CD4-positive, alpha-beta T cell (primary cell): ENCODE data around the gene WDR64. TPM values are rescaled to one million over a fixed set of nuclear protein-coding genes. Genes with fewer than 3 reads are reported as not detected.

Experiments used
- ATAC-seq: fragments of 200-7000 bp; cut with Tn5 transposase; one replicate; pipeline ENCODE4 v1.10.0; 2022; ENCODE audit warnings: mild to moderate bottlenecking; ENCODE audit not compliant: poor library complexity
- CTCF ChIA-PET: fragments of 350-600 bp; sonication (Branson Sonifier 250); formaldehyde crosslinking; loops from one replicate; lab custom pipeline; 2021; ENCODE audit warnings: antibody characterized with exemption, inconsistent platforms; lab: Charles Lee
- POLR2A ChIA-PET: fragments of 350-600 bp; sonication (Branson Sonifier 250); formaldehyde crosslinking; loops from one replicate; lab custom pipeline; 2021; ENCODE audit warnings: antibody characterized with exemption, inconsistent platforms; lab: Charles Lee
- DNase-seq, 14 experiments: peaks; one replicate each; pipeline ENCODE4 v3.0.0-alpha.2; 2013 to 2020; ENCODE audit warnings: mixed read lengths in 2 of 14
- H3K27ac ChIP-seq, 2 donors: one replicate each; pipeline versions ENCODE4 v1.5.1 to v1.7.0; 2013; ENCODE audit warnings: low read length in 2 of 2, low read depth in 1 of 2, mild to moderate bottlenecking in 1 of 2
- H3K27me3 ChIP-seq, 2 experiments: 1 replicate in 1 of 2; 2 replicates in 1 of 2; pipeline versions ENCODE4 v1.6.1 to v1.7.0; 2013; ENCODE audit warnings: low read length in 2 of 2, control low read depth in 1 of 2, mild to moderate bottlenecking in 1 of 2, moderate library complexity in 1 of 2; ENCODE audit not compliant: insufficient read depth in 2 of 2, control insufficient read depth in 1 of 2
- H3K36me3 ChIP-seq: one replicate; pipeline ENCODE4 v1.6.1; 2013; ENCODE audit warnings: low read length, control low read depth; ENCODE audit not compliant: insufficient read depth
- H3K4me1 ChIP-seq: one replicate; pipeline ENCODE4 v1.6.1; 2013; ENCODE audit warnings: low read length, control low read depth; ENCODE audit not compliant: insufficient read depth
- H3K4me3 ChIP-seq: one replicate; pipeline ENCODE4 v1.5.1; 2013; ENCODE audit warnings: mild to moderate bottlenecking, low read length, moderate library complexity
- H3K9me3 ChIP-seq, 2 experiments: 1 replicate in 1 of 2; 2 replicates in 1 of 2; pipeline versions ENCODE4 v1.6.1 to v1.7.0; 2013; ENCODE audit warnings: low read length in 2 of 2, mild to moderate bottlenecking in 2 of 2, control low read depth in 1 of 2, moderate library complexity in 1 of 2; ENCODE audit not compliant: control insufficient read depth in 1 of 2, insufficient read depth in 1 of 2
- H3K27ac Mint-ChIP-seq: one replicate; pipeline ENCODE4 v1.8.0; 2020; ENCODE audit warnings: mixed read lengths
- H3K27me3 Mint-ChIP-seq: one replicate; pipeline ENCODE4 v1.8.0; 2021; ENCODE audit warnings: mixed read lengths
- H3K36me3 Mint-ChIP-seq: one replicate; pipeline ENCODE4 v1.8.0; 2021; ENCODE audit warnings: low read depth, mixed read lengths
- H3K4me1 Mint-ChIP-seq: one replicate; pipeline ENCODE4 v1.8.0; 2021; ENCODE audit warnings: low read depth, mixed read lengths
- H3K4me3 Mint-ChIP-seq: one replicate; pipeline ENCODE4 v1.8.0; 2020; ENCODE audit warnings: mild to moderate bottlenecking, mixed read lengths
- H3K9me3 Mint-ChIP-seq: one replicate; pipeline ENCODE4 v1.8.0; 2020; ENCODE audit warnings: mixed read lengths
- CTCF ChIP-seq: fragments of 200-600 bp; IDR thresholded peaks from one replicate; pipeline ENCODE4 v1.8.0; 2022; ENCODE audit warnings: antibody characterized with exemption, mild to moderate bottlenecking
- intact Hi-C, 2 experiments: fragments of 100-400 bp; cut with DNase I in 1 of 2; cut with micrococcal nuclease in 1 of 2; formaldehyde crosslinking; loops; one replicate each; pipeline versions ENCODE4 v1.15.1 to v1.9.0; 2023 to 2025; cut with DNase I, micrococcal nuclease
- total RNA-seq, 174 experiments: library from RNA in 2 of 174; stranded (reverse) in 2 of 174; gene quantifications; one replicate each; pipeline ENCODE4 v1.2.3 and lab custom pipeline; 2021 to 2026

The WDR64 gene
- total RNA-seq, 2 experiments from 2014 or later = 0.67 TPM; not detected in 1

GRCh38 chr1:241775021-241775420 lies 122.9 kb downstream of the WDR64 start:
- Mint-ChIP-seq H3K9me3 (no peaks in the 10 kb centered on the region), H3K4me1 (no peaks in the 10 kb centered on the region), H3K27me3 (no peaks in the 10 kb centered on the region), H3K36me3 (no peaks in the 10 kb centered on the region), H3K4me3 (no peak overlapping the region), H3K27ac (no peak overlapping the region)
- ATAC-seq (no peak), DNase-seq (no peak)
- POLR2A ChIA-PET = no interaction called here
- TF ChIP-seq CTCF = no peak
- Histone ChIP-seq H3K27me3 (no peaks in the 10 kb centered on the region), H3K27ac (no peak overlapping the region), H3K36me3 (no peaks in the 10 kb centered on the region), H3K4me1 (no peaks in the 10 kb centered on the region), H3K4me3 (no peak overlapping the region), H3K9me3 (no peaks in the 10 kb centered on the region)
- CTCF ChIA-PET = no interaction called here
- intact Hi-C loops = no loop called here

GRCh38 chr1:241776911-241777310 lies 124.8 kb downstream of the WDR64 start:
- no peaks in the 10 kb centered on the region for H3K27me3 ChIP-seq
- H3K4me1 ChIP-seq = no peaks in the 10 kb centered on the region
- H3K36me3 ChIP-seq = no peaks in the 10 kb centered on the region
- no peak for TF ChIP-seq CTCF
- no peak overlapping the region for H3K4me3 ChIP-seq
- Mint-ChIP-seq H3K27me3 (no peaks in the 10 kb centered on the region), H3K4me1 (no peaks in the 10 kb centered on the region), H3K4me3 (no peak overlapping the region), H3K27ac (no peak overlapping the region), H3K36me3 (no peaks in the 10 kb centered on the region), H3K9me3 (no peaks in the 10 kb centered on the region)
- ATAC-seq (no peak), DNase-seq (no peak)
- ChIA-PET POLR2A (no interaction called here), CTCF (no interaction called here)
- intact Hi-C loops = no loop called here
- no peaks in the 10 kb centered on the region for H3K9me3 ChIP-seq
- H3K27ac ChIP-seq = no peak overlapping the region

- Mint-ChIP-seq H3K27ac (no peak overlapping the region), H3K36me3 (no peaks in the 10 kb centered on the region), H3K4me3 (no peak overlapping the region), H3K27me3 (peaks cover 5% of the 10 kb centered on the region), H3K9me3 (no peaks in the 10 kb centered on the region), H3K4me1 (no peaks in the 10 kb centered on the region)
- no peaks in the 10 kb centered on the region for H3K4me1 ChIP-seq
- ATAC-seq (no peak), DNase-seq (no peak)
- no peaks in the 10 kb centered on the region for H3K36me3 ChIP-seq
- POLR2A ChIA-PET = no interaction called here
- no peaks in the 10 kb centered on the region for H3K27me3 ChIP-seq
- CTCF ChIA-PET = no interaction called here
- H3K27ac ChIP-seq = no peak overlapping the region
- H3K4me3 ChIP-seq = no peak overlapping the region
- intact Hi-C loops = no loop called here
- no peaks in the 10 kb centered on the region for H3K9me3 ChIP-seq
- no peak for TF ChIP-seq CTCF
Measured at GRCh38 chr1:241778117-241778516, 126.0 kb downstream of the WDR64 start.
